ENCODE data around the gene OTUB2. TPM values are rescaled to one million over a fixed set of nuclear protein-coding genes. Genes with fewer than 3 reads are reported as not detected.
A peak's percentile ranks its signal among the peaks of the same experiment; 100 is the strongest.

OTUB2 gene
- total RNA-seq, 1 donor from 2014 or later: 1.7 TPM

DNA sequence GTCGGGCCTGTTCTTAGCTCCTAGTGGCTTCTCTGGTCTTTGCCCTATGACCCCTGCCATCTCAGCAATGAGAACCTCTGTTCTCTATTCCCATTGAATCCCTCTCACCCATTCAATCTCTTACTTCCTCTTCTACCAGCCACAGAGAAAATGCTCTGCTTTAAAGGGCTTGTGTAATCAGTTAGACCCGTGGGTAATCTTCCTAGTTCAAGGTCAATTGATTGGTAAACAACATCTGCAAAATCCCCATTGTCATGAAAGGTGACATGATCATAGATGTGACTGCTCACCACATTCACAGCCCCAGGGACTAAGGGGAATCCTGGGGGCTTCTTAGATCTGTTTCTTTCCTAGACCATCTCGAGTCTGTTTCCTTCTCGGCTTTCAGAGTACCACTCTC is 36.2 kb upstream of the OTUB2 start:
- Histone ChIP-seq H3K36me3 (no peaks in the 10 kb centered on the region), H3K27me3 (no peaks in the 10 kb centered on the region), H3K4me1 (peaks cover 12% of the 10 kb centered on the region), H3K9me3 (no peaks in the 10 kb centered on the region), H3K27ac (no peak overlapping the region), H3K4me3 (no peak overlapping the region)
- no peak for DNase-seq (ENCODE audit: extremely low spot score in 2 of 2)
- TF ChIP-seq POLR2AphosphoS5 (IDR thresholded peaks at IDR 0.05; ENCODE audit: insufficient read depth in 1 of 2, low read depth in 1 of 2): no peak
- TF ChIP-seq, protein P1, sequence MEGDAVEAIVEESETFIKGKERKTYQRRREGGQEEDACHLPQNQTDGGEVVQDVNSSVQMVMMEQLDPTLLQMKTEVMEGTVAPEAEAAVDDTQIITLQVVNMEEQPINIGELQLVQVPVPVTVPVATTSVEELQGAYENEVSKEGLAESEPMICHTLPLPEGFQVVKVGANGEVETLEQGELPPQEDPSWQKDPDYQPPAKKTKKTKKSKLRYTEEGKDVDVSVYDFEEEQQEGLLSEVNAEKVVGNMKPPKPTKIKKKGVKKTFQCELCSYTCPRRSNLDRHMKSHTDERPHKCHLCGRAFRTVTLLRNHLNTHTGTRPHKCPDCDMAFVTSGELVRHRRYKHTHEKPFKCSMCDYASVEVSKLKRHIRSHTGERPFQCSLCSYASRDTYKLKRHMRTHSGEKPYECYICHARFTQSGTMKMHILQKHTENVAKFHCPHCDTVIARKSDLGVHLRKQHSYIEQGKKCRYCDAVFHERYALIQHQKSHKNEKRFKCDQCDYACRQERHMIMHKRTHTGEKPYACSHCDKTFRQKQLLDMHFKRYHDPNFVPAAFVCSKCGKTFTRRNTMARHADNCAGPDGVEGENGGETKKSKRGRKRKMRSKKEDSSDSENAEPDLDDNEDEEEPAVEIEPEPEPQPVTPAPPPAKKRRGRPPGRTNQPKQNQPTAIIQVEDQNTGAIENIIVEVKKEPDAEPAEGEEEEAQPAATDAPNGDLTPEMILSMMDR (IDR thresholded peaks at IDR 0.05): no peak
- no peak for TF ChIP-seq POLR2A (IDR thresholded peaks at IDR 0.05)
- intact Hi-C loops (cut with DNase I): no loop called here

DNA sequence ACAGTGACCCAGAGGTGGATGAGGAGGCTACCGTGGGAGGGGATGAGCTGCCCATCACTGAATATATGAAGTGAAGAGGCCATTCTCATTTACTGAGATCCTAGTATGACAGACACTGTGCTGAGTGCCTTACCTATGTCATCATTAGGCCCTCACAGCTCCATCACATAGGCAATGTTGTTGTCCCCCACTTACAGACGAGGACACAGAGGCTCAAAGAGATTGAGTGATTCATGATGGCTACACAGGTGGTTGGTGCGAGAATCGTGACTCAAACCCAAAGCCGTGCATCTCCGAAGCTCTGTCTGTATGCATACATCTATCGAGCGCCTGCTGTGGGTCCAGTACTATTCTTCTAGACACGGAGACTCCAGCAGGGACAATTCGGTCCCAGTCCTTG is 34.9 kb upstream of the OTUB2 start:
- TF ChIP-seq POLR2A (IDR thresholded peaks at IDR 0.05) (no peak), POLR2AphosphoS5 (IDR thresholded peaks at IDR 0.05; ENCODE audit: insufficient read depth in 1 of 2, low read depth in 1 of 2) (no peak)
- TF ChIP-seq, protein P1 (IDR thresholded peaks at IDR 0.05): no peak
- no peak for DNase-seq (ENCODE audit: extremely low spot score in 2 of 2)
- H3K9me3 ChIP-seq: no peaks in the 10 kb centered on the region
- H3K27ac ChIP-seq: no peak overlapping the region
- H3K27me3 ChIP-seq: no peaks in the 10 kb centered on the region
- peaks cover 14% of the 10 kb centered on the region for H3K4me1 ChIP-seq
- H3K36me3 ChIP-seq: no peaks in the 10 kb centered on the region
- intact Hi-C loops (cut with DNase I): no loop called here
- H3K4me3 ChIP-seq: no peak overlapping the region

DNA sequence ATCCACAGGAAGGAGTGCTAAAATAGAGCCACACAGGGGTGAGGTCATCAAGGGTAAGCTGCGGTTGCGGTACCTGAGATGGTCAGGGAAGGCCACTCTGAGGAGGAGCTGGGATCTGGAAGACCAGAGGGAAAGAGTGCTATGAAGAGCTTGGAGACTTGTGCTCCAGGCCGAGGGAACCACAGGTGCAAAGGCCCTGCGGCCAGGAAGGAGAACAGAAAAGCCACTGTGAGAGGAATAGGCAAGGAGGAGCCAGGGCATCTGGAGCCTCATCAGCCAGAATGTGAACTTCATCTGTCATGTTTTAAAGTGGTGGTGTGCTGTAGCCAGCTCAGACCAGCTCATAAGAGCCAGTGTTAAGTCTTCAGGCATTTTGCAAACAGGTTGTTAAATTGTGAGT is 34.5 kb upstream of the OTUB2 start:
- intact Hi-C loops (cut with DNase I): no loop called here
- Histone ChIP-seq H3K36me3 (no peaks in the 10 kb centered on the region), H3K27me3 (no peaks in the 10 kb centered on the region), H3K27ac (no peak overlapping the region), H3K4me1 (peaks cover 14% of the 10 kb centered on the region), H3K9me3 (no peaks in the 10 kb centered on the region), H3K4me3 (no peak overlapping the region)
- TF ChIP-seq POLR2A (IDR thresholded peaks at IDR 0.05): no peak
- TF ChIP-seq, protein P1 (IDR thresholded peaks at IDR 0.05): no peak
- TF ChIP-seq POLR2AphosphoS5 (IDR thresholded peaks at IDR 0.05; ENCODE audit: insufficient read depth in 1 of 2, low read depth in 1 of 2): no peak
- no peak for DNase-seq (ENCODE audit: extremely low spot score in 2 of 2)

DNA sequence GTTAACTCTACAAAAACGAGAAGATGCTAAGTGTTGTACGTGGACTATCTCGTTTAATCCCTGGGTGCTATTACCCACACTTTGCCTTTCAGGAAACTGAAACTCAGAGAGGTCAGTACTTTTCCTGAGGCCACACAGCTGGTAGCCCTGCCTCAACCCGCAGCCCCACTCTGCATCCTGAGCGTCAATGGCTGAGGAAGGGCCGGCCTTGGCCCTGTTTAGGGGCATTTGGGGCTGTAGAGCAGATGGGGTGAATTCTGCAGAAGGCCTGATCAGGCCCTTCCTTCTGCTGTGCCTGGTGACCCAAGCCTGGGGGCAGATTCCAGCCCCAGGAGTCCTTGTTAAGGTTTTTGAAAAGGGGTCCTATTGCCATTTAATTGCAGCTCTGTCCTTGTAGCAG is 32.8 kb upstream of the OTUB2 start:
- DNase-seq (ENCODE audit: extremely low spot score in 2 of 2): no peak
- H3K9me3 ChIP-seq: no peaks in the 10 kb centered on the region
- H3K4me1 ChIP-seq: peaks cover 11% of the 10 kb centered on the region
- H3K36me3 ChIP-seq: no peaks in the 10 kb centered on the region
- intact Hi-C loops (cut with DNase I): no loop called here
- TF ChIP-seq POLR2A (IDR thresholded peaks at IDR 0.05) (no peak), POLR2AphosphoS5 (IDR thresholded peaks at IDR 0.05; ENCODE audit: insufficient read depth in 1 of 2, low read depth in 1 of 2) (no peak)
- TF ChIP-seq, protein P1 (IDR thresholded peaks at IDR 0.05): no peak
- no peaks in the 10 kb centered on the region for H3K27me3 ChIP-seq
- H3K4me3 ChIP-seq: no peak overlapping the region
- H3K27ac ChIP-seq: no peak overlapping the region

DNA sequence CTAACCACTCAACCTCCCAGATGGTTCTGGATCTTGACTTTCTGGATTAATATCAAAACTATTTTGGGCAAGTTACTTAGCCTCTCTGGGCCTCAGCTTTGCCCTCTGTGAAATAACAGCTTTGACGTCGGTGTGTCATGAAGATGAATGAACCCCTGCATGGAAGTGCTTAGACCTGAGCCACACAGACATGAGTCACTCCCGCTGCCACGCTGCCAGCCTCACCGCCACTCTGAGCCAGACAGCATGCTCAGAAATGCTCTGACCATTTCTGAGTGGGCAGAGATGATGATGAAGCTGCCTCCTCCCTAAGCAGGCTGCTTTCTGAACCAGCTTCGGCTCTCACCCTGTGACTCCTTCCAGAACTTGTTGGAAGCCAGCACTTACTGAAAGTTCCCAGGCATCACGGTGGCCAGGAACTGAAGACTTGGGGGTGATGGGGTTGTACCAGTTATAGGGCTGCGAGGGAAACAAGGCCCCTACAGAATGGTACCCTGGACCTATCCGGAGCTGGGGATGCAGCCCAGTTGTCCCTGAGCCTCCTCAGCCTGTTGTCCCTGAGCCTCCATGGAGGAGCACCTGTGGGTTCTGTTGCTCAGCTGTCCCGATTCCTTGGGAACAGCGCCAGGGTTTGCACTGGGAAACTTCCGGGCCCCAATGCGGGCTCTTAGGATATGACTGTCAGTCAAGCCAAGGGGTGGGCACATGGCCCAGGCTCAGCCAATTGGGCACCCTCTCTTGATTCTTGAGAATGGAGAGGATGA is 31.0 kb upstream of the OTUB2 start:
- intact Hi-C loops (cut with DNase I): no loop called here
- H3K4me3 ChIP-seq: no peak overlapping the region
- peaks cover 11% of the 10 kb centered on the region for H3K4me1 ChIP-seq
- no peak for TF ChIP-seq POLR2A (IDR thresholded peaks at IDR 0.05)
- peak in 1 of 2 donors; percentile 45 for TF ChIP-seq POLR2AphosphoS5 (IDR thresholded peaks at IDR 0.05; ENCODE audit: insufficient read depth in 1 of 2, low read depth in 1 of 2)
- peak overlapping the region; percentile 20 for H3K27ac ChIP-seq
- no peaks in the 10 kb centered on the region for H3K27me3 ChIP-seq
- no peaks in the 10 kb centered on the region for H3K9me3 ChIP-seq
- DNase-seq (ENCODE audit: extremely low spot score in 2 of 2): no peak
- H3K36me3 ChIP-seq: no peaks in the 10 kb centered on the region

Measured in vagina (tissue), 2 donors.